Raji (cell line): ENCODE data around the gene SELENON.

Experiments
- POLR2A ChIP-seq: IDR thresholded peaks from 2 replicates; pipeline ENCODE4 v1.6.1; 2011; ENCODE audit warnings: low read depth, low read length, control low read depth; ENCODE audit not compliant: insufficient read depth

The SELENON gene

DNA sequence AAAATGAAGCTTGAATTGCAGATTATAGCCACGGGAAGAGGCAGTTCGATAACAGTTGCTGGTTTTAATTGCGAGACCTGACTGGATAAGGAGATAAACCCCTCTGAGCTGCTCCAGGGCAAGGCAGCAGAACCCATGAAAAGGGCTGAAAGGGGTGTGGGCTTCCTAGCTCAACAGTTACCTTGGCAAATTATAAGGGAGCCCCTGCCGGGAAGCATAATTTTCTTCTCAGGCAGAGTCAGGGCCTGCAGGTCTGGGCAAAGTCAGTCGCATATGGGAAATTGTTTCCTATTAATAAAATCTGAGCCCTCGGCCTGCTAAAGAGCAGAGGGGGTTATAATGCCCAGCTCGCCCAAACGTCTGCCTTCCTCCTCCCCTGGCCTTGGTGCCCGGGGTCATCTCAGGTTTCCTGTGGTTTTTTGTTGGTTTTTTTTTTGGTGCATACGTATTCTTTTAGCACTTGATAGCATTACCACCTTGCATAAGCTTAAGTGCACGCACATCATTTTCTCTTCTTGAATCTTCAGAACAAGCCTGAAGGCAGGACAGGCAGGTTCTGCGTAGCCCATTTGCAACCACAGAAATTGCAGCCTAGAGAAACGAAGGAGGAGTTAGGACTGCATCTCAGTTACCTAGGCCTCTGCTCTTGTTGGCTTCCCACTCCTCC is 33.9 kb upstream of the SELENON start:
- TF ChIP-seq POLR2A = no peak

DNA sequence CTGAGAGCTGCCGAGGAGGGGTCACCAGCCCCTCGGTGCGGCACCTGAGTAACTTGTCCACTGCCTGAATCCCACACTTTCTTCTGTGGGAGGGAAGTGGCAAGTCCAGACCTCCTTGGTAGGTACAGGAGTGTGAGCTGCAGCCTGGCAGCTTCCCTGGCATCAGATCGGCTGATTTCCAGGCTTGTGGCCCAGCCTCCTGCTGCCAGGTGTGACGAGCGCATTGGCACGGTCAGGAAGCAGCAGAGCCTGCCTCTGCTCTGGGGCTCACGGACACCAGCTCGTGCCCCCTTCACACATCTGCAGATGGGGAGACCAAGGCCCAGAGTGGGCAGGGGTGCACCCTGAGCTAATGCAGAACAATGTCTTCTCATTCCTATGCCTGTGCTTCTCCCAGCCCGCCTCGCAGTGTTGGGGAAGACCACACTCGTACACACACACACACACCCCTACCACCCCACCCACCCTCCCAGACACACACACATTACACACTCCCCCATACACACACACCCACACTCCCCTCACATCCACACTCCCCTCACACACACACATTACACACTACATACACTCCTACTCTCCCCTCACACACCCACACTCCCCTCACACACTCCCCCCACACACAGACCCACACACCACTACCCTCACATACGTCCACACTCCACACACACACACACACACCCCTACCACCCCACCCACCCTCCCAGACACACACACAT is 33.1 kb upstream of the SELENON start:
- no peak for TF ChIP-seq POLR2A

GRCh38 chr1:25767437-25767770 is 32.6 kb upstream of the SELENON start:
- no peak for TF ChIP-seq POLR2A

GRCh38 chr1:25768999-25769398 is 31.0 kb upstream of the SELENON start:
- TF ChIP-seq POLR2A = no peak

DNA sequence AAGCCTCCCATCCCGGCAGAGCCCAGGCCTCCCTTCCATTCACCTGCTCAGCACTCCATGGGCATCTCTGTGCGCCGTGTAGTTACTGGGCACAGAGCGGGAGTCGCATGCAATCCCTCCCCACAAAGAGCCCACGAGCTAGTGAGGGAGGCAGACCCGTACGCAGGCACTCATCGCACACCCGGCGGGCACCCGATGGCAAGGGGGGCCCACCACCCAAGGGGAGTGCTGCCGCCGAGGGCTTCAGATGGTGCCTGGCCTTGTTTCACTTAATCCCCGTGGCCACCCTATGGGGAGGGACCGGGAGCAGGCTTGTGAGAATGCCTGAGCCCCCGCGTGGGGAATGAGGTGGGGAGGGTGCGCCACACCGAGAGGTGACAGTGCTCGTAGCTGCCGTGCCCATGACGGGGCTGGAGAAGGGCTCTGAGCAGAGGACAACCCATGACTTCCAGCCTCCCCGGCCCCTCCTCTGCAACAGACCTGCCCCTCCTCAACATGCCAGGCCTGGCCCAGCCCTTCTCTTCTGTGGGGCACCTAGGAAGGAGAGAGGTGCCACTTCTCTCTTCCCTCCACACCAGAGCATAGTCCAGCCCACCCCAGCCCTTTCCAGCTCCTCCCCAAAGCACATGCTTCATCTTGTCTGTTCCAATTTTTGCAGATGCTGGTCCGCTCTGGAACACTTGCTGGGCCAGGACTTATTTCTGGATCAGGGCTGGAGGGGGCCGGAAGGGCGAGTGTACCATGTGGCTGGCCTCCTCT is 30.2 kb upstream of the SELENON start:
- TF ChIP-seq POLR2A = no peak

DNA sequence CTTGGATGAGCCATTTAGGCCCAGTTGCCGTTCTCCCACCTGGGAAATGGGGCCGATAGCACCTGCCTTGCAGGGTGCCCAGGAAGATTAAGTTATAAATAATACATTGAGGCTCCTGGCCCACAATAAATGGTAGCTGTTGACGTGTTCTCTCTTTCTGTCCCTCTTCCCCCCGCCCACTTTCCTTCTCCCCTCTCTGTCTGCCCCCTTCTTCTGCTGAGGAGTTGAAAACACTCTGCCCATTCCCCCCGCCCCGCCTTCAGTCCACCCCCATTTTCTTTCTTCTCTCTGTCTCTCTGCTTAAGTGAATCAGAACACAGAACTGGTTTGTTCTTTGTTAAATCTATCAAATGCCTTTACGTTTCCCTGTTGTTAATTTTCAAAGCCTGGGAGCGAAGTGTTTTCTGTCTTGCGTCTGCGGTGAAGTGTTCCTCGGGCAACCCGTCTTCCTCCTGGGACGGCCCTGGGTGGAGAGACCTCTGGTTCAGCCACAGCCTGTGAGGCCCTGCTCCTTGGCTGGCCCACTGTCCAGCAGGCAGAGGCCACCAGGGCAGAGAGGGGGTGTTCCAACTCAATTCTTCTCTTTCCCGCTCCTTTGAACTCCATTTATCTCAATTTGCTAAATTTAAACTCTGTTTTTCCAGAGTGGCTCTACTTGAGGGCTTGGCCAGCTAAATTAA is 29.3 kb upstream of the SELENON start:
- TF ChIP-seq POLR2A = no peak

GRCh38 chr1:25771221-25772114 is 28.5 kb upstream of the SELENON start:
- TF ChIP-seq POLR2A = no peak

DNA sequence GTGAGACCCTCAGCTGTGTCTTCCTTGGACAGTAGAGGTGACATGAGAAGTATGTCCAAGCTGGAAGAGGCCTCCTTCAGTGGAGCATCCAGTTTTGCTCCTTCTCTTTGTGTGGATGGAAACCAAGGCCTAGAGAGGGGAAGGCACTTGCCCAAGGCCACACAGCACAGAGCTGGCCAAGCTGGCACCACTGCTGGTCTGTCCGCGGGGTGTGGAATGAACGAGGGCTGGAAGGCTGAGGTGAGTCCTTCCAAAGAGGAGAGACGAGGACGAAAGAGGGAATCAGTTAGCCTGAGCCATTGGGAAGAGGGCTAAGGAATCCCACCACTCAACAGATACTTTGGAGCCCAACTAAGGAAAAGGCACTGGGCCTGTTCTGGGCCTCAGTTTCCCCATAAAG is 27.8 kb upstream of the SELENON start:
- TF ChIP-seq POLR2A = no peak

DNA sequence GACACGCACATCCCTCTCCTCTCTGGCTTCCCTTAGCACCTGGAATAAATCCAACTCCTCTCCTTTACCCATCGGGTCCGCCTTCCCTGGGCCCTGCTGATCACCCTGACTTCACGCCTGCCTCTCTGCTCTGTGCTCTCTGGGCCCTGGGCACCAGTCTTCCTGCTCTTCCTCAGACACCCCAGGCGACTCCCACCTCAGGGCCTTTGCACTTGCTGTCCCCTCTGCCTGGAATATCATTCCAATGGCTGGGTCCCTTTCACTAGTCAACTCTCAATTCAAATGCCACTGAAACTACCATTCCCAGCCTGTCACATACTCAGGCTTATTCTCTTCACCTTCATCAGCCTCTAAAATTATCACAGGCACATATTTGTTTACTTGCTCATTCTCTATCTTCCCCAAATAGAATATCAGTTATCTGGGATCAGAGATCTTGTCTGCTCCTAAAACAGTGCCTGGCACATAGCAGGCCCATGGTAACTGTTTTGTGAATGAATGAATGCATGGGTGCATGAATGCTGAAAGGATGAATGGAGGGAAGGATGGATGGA is 27.2 kb upstream of the SELENON start:
- no peak for TF ChIP-seq POLR2A

DNA sequence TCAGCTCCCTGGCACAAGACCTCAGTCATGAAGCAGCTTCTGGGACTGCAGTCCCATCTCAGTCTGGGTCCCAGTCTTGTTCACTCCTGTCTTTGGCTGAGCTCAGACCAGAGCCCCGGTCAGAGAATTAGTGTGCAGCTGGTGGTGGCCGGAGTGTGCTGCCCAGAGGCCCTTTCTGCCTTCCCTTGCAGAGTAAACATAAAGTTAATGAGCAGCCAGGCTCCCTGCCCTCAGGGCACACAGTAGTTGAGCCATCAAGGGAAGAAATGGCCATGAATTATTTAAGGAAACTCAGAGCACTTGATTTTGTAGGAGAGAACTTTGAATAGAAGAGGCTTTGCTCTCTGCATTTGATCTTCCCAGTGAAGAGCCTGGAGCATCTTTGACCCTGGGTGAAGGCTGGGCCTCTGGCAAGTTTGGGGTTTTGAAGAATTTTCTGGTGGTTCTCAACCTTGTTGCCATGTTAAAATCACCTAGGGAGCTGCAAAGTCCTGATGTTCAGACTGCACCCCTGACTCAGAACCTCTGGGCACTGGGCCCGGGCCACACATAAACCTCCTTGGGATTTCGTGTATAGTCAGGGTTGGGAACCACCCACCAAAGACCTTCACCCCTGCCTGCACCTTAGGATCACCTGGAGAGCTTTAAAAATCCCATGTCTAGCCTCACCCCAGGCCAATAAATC is 26.4 kb upstream of the SELENON start:
- no peak for TF ChIP-seq POLR2A

DNA sequence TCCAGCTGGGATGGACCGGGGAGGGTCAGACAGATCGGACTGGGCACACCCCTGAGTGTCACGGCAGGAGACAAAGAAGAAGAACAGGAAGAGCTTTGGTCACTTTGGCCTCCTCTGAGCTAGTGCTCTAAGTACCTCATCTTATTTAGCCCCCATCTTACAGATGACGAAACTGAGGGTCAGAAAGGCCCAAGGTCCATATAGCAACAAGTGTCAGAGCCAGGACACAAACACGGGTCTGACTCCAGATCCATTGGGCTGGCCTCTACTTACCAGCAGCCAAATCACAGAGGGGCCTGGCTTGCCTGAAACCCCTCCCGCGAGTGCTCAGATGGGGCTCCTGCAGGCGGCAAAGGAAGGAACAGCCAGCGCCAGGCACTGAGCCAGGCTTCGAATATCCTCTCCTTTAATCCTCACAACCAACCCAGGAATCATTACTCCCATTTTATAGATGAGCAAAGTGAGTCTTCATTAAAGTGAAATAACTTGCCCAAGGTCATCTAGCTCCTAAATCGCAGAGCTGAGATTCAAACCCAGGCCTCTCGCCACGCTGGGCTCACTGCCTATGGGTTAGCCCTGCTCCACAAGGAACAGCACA is 25.7 kb upstream of the SELENON start:
- no peak for TF ChIP-seq POLR2A

DNA sequence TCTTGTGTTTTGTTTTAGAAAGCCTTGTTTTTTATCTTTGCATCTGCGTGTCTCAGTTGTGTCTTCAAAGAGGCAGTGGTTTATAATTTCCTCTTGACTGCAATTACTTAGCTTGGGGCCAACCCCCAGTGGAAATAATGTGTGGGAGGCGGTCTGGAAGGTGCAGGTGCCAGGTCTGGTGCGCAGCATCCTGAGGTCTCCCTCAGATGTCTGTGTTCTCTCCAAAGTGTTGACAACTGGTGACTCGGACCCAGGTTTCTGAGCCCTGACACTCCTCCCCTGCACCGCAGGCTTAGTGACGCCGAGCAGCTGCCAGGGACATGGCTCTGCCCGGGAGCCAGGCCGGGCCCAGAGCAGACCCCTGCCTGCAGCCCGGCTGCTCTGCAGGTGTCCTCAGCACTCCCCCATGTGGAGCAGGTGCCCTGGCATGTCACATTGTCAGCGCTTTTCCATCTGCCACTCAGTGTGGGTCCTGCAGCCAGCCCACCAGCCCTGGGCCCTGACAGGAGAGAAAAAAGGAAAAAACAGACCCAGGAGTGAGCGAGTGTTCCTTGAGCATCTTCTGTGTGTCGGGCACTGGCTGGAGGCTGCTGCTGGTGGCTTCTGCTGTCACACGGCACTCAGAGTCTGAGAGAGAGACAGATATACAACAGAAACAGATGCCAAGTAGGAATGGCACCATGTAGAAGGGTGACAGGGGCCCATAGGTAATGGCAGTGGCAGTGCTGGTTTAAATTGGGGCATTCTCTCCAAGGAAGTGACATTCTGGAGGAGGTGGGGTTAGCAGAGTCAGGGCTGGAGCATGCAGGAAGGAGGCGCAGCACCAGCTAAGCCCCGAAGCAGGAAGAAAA is 24.8 kb upstream of the SELENON start:
- TF ChIP-seq POLR2A = no peak

- no peak for TF ChIP-seq POLR2A
Observed at GRCh38 chr1:25779388-25779787, 20.6 kb upstream of the SELENON start.

- no peak for TF ChIP-seq POLR2A
Observed at GRCh38 chr1:25779894-25780293, 20.1 kb upstream of the SELENON start.
